OCI-LY1 (cell line): Measurements from ENCODE around the gene CELSR1.

Experiments
- H2AFZ ChIP-seq: fragments of 200-600 bp; sonication (generic), shearing (Covaris generic); 2 replicates; pipeline ENCODE4 v1.6.0; 2014; ENCODE audit warnings: antibody characterized with exemption, mild to moderate bottlenecking, low read length
- H3F3A ChIP-seq: fragments of 200-600 bp; sonication (generic), shearing (Covaris generic); 2 replicates; pipeline ENCODE4 v1.6.0; 2014; ENCODE audit warnings: mild to moderate bottlenecking, antibody characterized with exemption, low read length, moderate library complexity; ENCODE audit not compliant: insufficient read depth
- H3K27ac ChIP-seq: fragments of 200-600 bp; sonication (generic); 2 replicates; pipeline ENCODE4 v1.5.1; 2014; ENCODE audit warnings: low read length, mixed run types, mild to moderate bottlenecking, low read depth; ENCODE audit not compliant: poor library complexity, severe bottlenecking
- H3K27me3 ChIP-seq: fragments of 200-600 bp; sonication (generic); 2 replicates; pipeline ENCODE4 v1.6.0; 2014; ENCODE audit warnings: antibody characterized with exemption, mild to moderate bottlenecking, low read length, moderate library complexity; ENCODE audit not compliant: insufficient read depth
- H3K36me3 ChIP-seq: fragments of 200-600 bp; sonication (generic); 2 replicates; pipeline ENCODE4 v1.6.1; 2014; ENCODE audit warnings: mild to moderate bottlenecking, antibody characterized with exemption, low read length, moderate library complexity, mixed read lengths; ENCODE audit not compliant: insufficient read depth
- H3K4me1 ChIP-seq: fragments of 200-600 bp; sonication (generic); 2 replicates; pipeline ENCODE4 v1.5.1; 2014; ENCODE audit warnings: mild to moderate bottlenecking, low read length, moderate library complexity; ENCODE audit not compliant: insufficient read depth, severe bottlenecking
- H3K4me2 ChIP-seq: fragments of 200-600 bp; sonication (generic), shearing (Covaris generic); 2 replicates; pipeline ENCODE4 v1.6.1; 2014; ENCODE audit warnings: low read length
- H3K4me3 ChIP-seq: fragments of 200-600 bp; sonication (generic); 2 replicates; pipeline ENCODE4 v1.5.1; 2014; ENCODE audit warnings: low read length, low read depth, mild to moderate bottlenecking, mixed read lengths; ENCODE audit not compliant: poor library complexity, severe bottlenecking
- H3K79me2 ChIP-seq: fragments of 200-600 bp; shearing (Covaris generic); 2 replicates; pipeline ENCODE4 v1.6.1; 2016; ENCODE audit warnings: mixed run types, low read length, mixed read lengths; ENCODE audit not compliant: insufficient read depth
- H3K9ac ChIP-seq: fragments of 200-600 bp; sonication (generic), shearing (Covaris generic); 2 replicates; pipeline ENCODE4 v1.6.1; 2014; ENCODE audit warnings: mild to moderate bottlenecking, low read length, mixed read lengths
- H3K9me2 ChIP-seq: fragments of 200-600 bp; sonication (generic), shearing (Covaris generic); 2 replicates; pipeline ENCODE4 v1.6.1; 2014; ENCODE audit warnings: low read depth, mild to moderate bottlenecking, low read length, mixed read lengths
- H3K9me3 ChIP-seq: fragments of 200-600 bp; shearing (Covaris generic); 2 replicates; pipeline ENCODE4 v1.6.1; 2014; ENCODE audit warnings: low read length, mixed read lengths
- H4K20me1 ChIP-seq: fragments of 200-600 bp; sonication (generic), shearing (Covaris generic); 2 replicates; pipeline ENCODE4 v1.6.0; 2016; ENCODE audit warnings: mild to moderate bottlenecking, low read length; ENCODE audit not compliant: insufficient read depth
- CTCF ChIP-seq: fragments of 200-600 bp; sonication (generic), shearing (Covaris generic); IDR thresholded peaks from 2 replicates; pipeline ENCODE4 v1.5.1; 2017; ENCODE audit warnings: mild to moderate bottlenecking, antibody characterized with exemption, low read length, moderate library complexity, mixed read lengths
- EZH2 ChIP-seq: fragments of 200-600 bp; sonication (generic), shearing (Covaris generic); IDR thresholded peaks from 2 replicates; pipeline ENCODE4 v1.8.0; 2017; ENCODE audit warnings: borderline replicate concordance, mixed run types, mild to moderate bottlenecking, antibody characterized with exemption, low read length, moderate library complexity, mixed read lengths

CELSR1 gene

GRCh38 chr22:46561435-46561905, 24.1 kb upstream of the CELSR1 start:
- no peaks in the 10 kb centered on the region; the same call in 1 of the 2 replicates for H3K36me3 ChIP-seq
- H3K9ac ChIP-seq: peak overlapping the region; percentile 65
- peak overlapping the region; percentile 67; the same call in 1 of the 2 replicates for H2AFZ ChIP-seq
- H3K79me2 ChIP-seq: no peaks in the 10 kb centered on the region
- H3K4me2 ChIP-seq: peak overlapping the region; percentile 87
- no peak for TF ChIP-seq CTCF
- H3K27me3 ChIP-seq: no peaks in the 10 kb centered on the region; the same call in 1 of the 2 replicates
- H3K9me2 ChIP-seq: no peaks in the 10 kb centered on the region
- peak overlapping the region; percentile 65 for H3K4me3 ChIP-seq
- peak overlapping the region; percentile 25 for H3K27ac ChIP-seq
- no peaks in the 10 kb centered on the region for H4K20me1 ChIP-seq
- H3K4me1 ChIP-seq: peaks cover 28% of the 10 kb centered on the region
- peaks cover 9% of the 10 kb centered on the region; the same call in 1 of the 2 replicates for H3K9me3 ChIP-seq
- H3F3A ChIP-seq: no peaks in the 10 kb centered on the region

DNA sequence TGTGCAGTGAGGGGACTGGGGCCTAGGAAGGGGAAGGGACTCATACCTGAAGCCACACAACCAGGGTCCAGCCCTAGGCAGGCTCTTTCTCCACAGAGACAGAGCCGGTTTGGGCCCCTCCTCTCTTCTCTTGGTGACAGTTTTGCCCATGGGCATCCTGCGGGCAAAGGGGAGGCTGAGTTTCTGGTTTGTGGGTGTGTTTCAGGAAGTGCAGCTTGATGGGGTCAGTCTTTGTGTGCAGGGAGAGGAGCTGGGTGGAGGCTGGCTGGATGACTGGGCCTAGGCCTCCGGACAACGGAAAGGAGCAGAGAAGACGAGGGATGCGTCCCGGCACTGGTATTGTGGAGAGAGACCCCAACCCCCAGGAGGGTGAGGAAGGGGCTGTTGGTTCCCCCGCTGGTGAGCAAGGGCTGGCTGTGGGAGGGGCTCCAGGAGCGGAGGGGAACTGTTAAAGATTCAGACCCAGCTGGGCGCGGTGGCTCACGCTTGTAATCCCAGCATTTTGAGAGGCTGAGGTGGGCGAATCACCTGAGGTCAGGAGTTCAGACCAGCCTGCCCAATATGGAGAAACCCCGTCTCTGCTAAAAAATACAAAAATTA, 23.4 kb upstream of the CELSR1 start:
- no peak overlapping the region for H2AFZ ChIP-seq
- peak overlapping the region; percentile 65 for H3K4me3 ChIP-seq
- no peak overlapping the region for H3K27ac ChIP-seq
- no peaks in the 10 kb centered on the region for H3K79me2 ChIP-seq
- no peaks in the 10 kb centered on the region for H4K20me1 ChIP-seq
- no peaks in the 10 kb centered on the region; the same call in 1 of the 2 replicates for H3K36me3 ChIP-seq
- peaks cover 28% of the 10 kb centered on the region for H3K4me1 ChIP-seq
- H3F3A ChIP-seq: no peaks in the 10 kb centered on the region
- H3K9ac ChIP-seq: no peak overlapping the region; the same call in 1 of the 2 replicates
- no peaks in the 10 kb centered on the region for H3K9me2 ChIP-seq
- H3K4me2 ChIP-seq: peak overlapping the region; percentile 87
- H3K9me3 ChIP-seq: peaks cover 9% of the 10 kb centered on the region; the same call in 1 of the 2 replicates
- no peaks in the 10 kb centered on the region; the same call in 1 of the 2 replicates for H3K27me3 ChIP-seq
- no peak for TF ChIP-seq CTCF
- TF ChIP-seq EZH2: no peak

GRCh38 chr22:46557736-46558480, 20.5 kb upstream of the CELSR1 start:
- Histone ChIP-seq H3K27me3 (peaks cover 15% of the 10 kb centered on the region), H2AFZ (no peak overlapping the region)

More at GRCh38 chr22:46557736-46558480, 20.5 kb upstream of the CELSR1 start:
- H4K20me1 ChIP-seq: no peaks in the 10 kb centered on the region
- no peak overlapping the region for H3K4me2 ChIP-seq
- no peak overlapping the region for H3K4me3 ChIP-seq
- no peaks in the 10 kb centered on the region for H3F3A ChIP-seq
- H3K27ac ChIP-seq: no peak overlapping the region
- H3K9me2 ChIP-seq: no peaks in the 10 kb centered on the region
- H3K79me2 ChIP-seq: no peaks in the 10 kb centered on the region
- H3K9ac ChIP-seq: no peak overlapping the region
- H3K4me1 ChIP-seq: peaks cover 21% of the 10 kb centered on the region
- H3K9me3 ChIP-seq: peaks cover 12% of the 10 kb centered on the region
- peaks cover 5% of the 10 kb centered on the region; the same call in 1 of the 2 replicates for H3K36me3 ChIP-seq
- no peak for TF ChIP-seq CTCF
- no peak for TF ChIP-seq EZH2
